Measurements from ENCODE around the gene LMTK2.
"Not testable (repeated sequence)": the region's sequence is repeated elsewhere in the genome, so short reads cannot be mapped to it uniquely, and the experiment has no call there.

Gene LMTK2

DNA sequence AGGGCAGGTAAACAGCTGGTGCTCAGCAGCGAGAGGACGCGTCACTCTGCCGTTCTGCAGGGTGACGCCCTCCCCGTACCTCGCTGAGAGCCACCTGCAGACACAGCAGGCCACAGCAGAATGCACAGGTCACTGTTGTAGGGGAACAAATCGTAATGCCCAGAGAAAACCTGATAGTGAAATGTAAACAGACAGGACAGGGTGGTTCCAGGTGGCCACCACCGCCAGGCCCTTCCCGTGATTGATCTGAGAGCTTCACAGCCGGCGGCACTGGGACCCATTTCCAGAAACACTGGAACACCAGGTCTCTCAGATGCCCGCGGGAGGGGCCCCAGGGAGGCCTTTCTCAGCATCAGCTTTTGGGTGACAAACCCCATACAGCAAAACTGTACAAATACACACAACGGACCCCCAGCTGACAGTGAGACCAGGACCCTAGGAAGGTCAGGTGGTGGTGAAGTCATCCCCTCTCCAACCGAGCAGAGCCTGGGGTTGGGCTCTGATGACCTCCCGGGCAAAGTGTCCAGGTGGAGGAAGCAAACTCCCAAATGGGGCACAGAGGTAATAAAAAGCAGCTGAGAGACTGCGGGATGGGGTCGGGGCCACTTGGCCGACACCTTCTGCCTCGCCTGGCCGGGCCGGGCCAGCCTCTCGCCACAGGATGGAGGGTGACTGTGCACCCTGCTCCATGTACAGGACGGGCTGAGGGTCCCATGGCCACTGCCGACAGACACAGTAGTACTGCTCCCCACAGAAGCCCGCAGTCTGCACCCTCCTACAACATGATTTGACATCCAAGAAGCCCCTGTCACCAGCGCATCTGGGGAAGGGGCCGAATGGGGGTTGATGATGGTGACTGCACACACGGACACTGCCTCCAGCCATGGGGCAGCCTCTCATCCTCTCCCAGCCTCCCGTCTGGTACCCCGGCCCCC, 109.2 kb downstream of the LMTK2 start:
- Histone ChIP-seq H3K9ac (ENCODE audit: low read length) (no peak overlapping the region), H4K20me1 (ENCODE audit: low read depth, low read length) (0 out of 2 replicates have a peak, but pooled peaks cover 5% of the 10 kb centered on the region), H3K27me3 (ENCODE audit: low read length) (no peaks in the 10 kb centered on the region), H3K9me3 (ENCODE audit: insufficient read depth, low read length) (no peaks in the 10 kb centered on the region), H3F3A (ENCODE audit: insufficient read depth) (peaks cover 12% of the 10 kb centered on the region), H3K4me3 (ENCODE audit: insufficient read depth, low read length, poor library complexity, severe bottlenecking) (no peak overlapping the region), H3K79me2 (ENCODE audit: insufficient read depth, low read length) (no peaks in the 10 kb centered on the region), H2AFZ (ENCODE audit: low read depth, low read length, severe bottlenecking) (no peak overlapping the region), H3K27ac (ENCODE audit: low read depth, low read length) (no peak overlapping the region), H3K36me3 (ENCODE audit: low read length) (no peaks in the 10 kb centered on the region), H3K4me2 (ENCODE audit: low read depth, low read length, poor library complexity, severe bottlenecking) (no peak overlapping the region), H3K9me2 (replicated peaks; ENCODE audit: insufficient read depth, low read length) (no peaks in the 10 kb centered on the region)
- no peak for TF ChIP-seq EZH2phosphoT487 (conservative IDR thresholded peaks at IDR 0.05; ENCODE audit: low read length)
- TF ChIP-seq, protein P1, sequence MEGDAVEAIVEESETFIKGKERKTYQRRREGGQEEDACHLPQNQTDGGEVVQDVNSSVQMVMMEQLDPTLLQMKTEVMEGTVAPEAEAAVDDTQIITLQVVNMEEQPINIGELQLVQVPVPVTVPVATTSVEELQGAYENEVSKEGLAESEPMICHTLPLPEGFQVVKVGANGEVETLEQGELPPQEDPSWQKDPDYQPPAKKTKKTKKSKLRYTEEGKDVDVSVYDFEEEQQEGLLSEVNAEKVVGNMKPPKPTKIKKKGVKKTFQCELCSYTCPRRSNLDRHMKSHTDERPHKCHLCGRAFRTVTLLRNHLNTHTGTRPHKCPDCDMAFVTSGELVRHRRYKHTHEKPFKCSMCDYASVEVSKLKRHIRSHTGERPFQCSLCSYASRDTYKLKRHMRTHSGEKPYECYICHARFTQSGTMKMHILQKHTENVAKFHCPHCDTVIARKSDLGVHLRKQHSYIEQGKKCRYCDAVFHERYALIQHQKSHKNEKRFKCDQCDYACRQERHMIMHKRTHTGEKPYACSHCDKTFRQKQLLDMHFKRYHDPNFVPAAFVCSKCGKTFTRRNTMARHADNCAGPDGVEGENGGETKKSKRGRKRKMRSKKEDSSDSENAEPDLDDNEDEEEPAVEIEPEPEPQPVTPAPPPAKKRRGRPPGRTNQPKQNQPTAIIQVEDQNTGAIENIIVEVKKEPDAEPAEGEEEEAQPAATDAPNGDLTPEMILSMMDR (IDR thresholded peaks at IDR 0.05; ENCODE audit: insufficient read depth, low read length, poor library complexity, severe bottlenecking), result no peak

DNA sequence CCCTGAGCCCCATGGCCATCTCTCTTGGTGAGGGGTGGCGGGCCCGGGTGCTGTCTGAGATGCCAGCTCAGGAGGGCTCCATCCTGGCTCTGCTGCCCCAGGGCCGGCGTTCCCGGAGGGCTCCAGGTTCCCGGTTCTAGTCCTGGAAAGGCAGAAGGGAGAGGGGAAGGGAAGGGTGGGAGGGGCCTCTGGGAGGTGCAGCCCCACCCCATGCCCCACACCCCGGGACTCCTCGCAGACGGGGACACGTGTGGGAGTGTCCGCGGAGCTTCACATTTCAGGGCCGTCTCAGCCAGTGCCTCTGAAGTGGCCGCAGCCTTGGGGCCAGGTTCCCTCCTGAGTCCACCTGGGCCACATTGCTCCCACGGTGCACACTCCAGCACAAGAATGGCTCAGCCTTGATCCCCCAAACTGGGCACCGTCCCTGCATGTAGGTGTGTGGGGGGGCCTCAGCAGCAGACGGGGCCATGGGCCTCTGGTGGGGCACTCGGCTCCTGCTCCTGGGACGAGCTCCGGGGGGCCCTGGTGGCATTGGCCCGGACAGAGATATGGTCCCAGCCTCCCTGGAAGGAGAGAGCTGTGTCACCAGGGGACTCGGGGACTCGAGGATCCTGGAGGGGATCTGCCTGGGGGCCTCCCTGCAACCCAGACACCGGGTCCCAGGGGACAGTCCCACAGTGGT, 110.4 kb downstream of the LMTK2 start:
- TF ChIP-seq, protein P1 (IDR thresholded peaks at IDR 0.05; ENCODE audit: insufficient read depth, low read length, poor library complexity, severe bottlenecking), result no peak
- TF ChIP-seq EZH2phosphoT487 (conservative IDR thresholded peaks at IDR 0.05; ENCODE audit: low read length), result no peak
- no peak overlapping the region for H2AFZ ChIP-seq (ENCODE audit: low read depth, low read length, severe bottlenecking)
- no peak overlapping the region for H3K4me3 ChIP-seq (ENCODE audit: insufficient read depth, low read length, poor library complexity, severe bottlenecking)
- H3K4me2 ChIP-seq (ENCODE audit: low read depth, low read length, poor library complexity, severe bottlenecking), result no peak overlapping the region
- H3K9me2 ChIP-seq (replicated peaks; ENCODE audit: insufficient read depth, low read length), result no peaks in the 10 kb centered on the region
- H3K27me3 ChIP-seq (ENCODE audit: low read length), result no peaks in the 10 kb centered on the region
- H3K79me2 ChIP-seq (ENCODE audit: insufficient read depth, low read length), result no peaks in the 10 kb centered on the region
- no peaks in the 10 kb centered on the region for H3K36me3 ChIP-seq (ENCODE audit: low read length)
- no peak overlapping the region for H3K9ac ChIP-seq (ENCODE audit: low read length)
- H3K9me3 ChIP-seq (ENCODE audit: insufficient read depth, low read length), result no peaks in the 10 kb centered on the region
- H3K27ac ChIP-seq (ENCODE audit: low read depth, low read length), result no peak overlapping the region
- H4K20me1 ChIP-seq (ENCODE audit: low read depth, low read length), result 0 out of 2 replicates have a peak, but pooled peaks cover 5% of the 10 kb centered on the region
- H3F3A ChIP-seq (ENCODE audit: insufficient read depth), result peaks cover 12% of the 10 kb centered on the region

DNA sequence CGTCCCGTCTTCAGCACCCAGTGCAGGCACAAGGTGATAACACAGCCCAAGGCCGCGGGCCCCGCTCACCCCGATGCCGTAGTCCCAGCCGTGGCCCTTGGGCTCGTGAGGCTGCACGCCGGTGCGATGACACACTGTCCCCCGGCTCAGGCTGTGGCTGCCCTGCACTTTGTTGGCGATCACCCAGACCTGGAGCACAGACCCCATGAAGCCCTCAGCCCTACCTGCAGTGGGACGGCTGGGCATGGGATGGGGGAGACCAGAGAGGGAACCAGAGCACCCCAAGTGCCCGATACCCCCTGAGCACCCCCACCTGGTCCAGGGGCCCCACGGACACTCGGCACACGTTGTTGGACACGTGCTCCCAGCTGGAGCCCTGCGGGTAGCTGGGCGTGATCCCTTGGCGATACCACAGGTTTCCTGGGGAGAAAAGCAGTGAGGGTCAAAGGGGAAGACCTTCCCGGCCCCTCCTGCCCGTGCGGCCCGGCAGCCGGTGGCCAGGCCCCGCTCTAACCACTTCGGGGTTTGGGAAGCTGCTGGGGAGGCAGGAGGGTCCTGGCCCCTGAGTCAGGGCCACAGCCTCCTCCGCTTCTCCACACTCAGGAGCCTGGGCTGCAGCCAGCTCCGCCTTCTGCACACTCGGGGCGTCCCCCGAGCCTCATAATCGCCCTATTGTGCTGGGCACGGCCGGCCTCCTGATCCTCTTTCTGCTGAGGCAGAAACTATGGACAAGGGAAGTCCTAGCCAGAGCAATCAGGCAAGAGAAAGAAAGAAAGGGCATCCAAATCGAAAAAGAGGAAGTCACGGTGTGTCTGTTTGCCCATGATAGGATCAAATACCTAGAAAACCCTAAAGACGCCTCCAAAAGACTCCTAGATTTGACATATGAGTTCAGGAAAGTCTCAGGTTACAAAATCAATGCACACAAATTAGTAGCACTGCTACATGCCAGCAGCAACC, 111.2 kb downstream of the LMTK2 start:
- no peaks in the 10 kb centered on the region for H3K79me2 ChIP-seq (ENCODE audit: insufficient read depth, low read length)
- no peak for TF ChIP-seq EZH2phosphoT487 (conservative IDR thresholded peaks at IDR 0.05; ENCODE audit: low read length)
- TF ChIP-seq, protein P1 (IDR thresholded peaks at IDR 0.05; ENCODE audit: insufficient read depth, low read length, poor library complexity, severe bottlenecking), result no peak
- no peaks in the 10 kb centered on the region for H3K27me3 ChIP-seq (ENCODE audit: low read length)
- no peaks in the 10 kb centered on the region for H3K9me2 ChIP-seq (replicated peaks; ENCODE audit: insufficient read depth, low read length)
- no peak overlapping the region for H2AFZ ChIP-seq (ENCODE audit: low read depth, low read length, severe bottlenecking)
- 0 out of 2 replicates have a peak, but pooled peaks cover 5% of the 10 kb centered on the region for H4K20me1 ChIP-seq (ENCODE audit: low read depth, low read length)
- no peaks in the 10 kb centered on the region for H3K36me3 ChIP-seq (ENCODE audit: low read length)
- H3F3A ChIP-seq (ENCODE audit: insufficient read depth), result peaks cover 12% of the 10 kb centered on the region
- no peak overlapping the region for H3K4me2 ChIP-seq (ENCODE audit: low read depth, low read length, poor library complexity, severe bottlenecking)
- no peaks in the 10 kb centered on the region for H3K9me3 ChIP-seq (ENCODE audit: insufficient read depth, low read length)
- H3K27ac ChIP-seq (ENCODE audit: low read depth, low read length), result no peak overlapping the region
- H3K4me3 ChIP-seq (ENCODE audit: insufficient read depth, low read length, poor library complexity, severe bottlenecking), result no peak overlapping the region
- H3K9ac ChIP-seq (ENCODE audit: low read length), result no peak overlapping the region

DNA sequence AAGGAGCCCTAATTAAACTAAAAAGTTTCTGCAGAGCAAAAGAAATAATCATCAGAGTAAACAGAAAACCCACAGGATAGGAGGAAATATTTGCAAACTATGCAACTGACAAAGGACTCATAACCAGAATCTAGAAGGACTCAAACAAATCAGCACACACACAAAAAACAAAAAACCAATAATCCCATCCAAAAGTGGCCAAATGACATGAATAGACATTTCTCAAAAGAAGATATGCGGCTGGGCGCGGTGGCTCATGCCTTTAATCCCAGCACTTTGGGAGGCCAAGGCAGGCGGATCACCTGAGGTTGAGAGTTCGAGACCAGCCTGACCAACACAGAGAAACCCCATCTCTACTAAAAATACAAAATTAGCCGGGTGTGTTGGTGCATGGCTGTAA, 112.7 kb downstream of the LMTK2 start:
- H3K9me3 ChIP-seq (ENCODE audit: insufficient read depth, low read length), result not testable (repeated sequence)

More for the DNA sequence above, 112.7 kb downstream of the LMTK2 start:
- H4K20me1 ChIP-seq (ENCODE audit: low read depth, low read length); H3K27ac ChIP-seq (ENCODE audit: low read depth, low read length); H3K4me2 ChIP-seq (ENCODE audit: low read depth, low read length, poor library complexity, severe bottlenecking); H2AFZ ChIP-seq (ENCODE audit: low read depth, low read length, severe bottlenecking); H3K79me2 ChIP-seq (ENCODE audit: insufficient read depth, low read length); H3K4me3 ChIP-seq (ENCODE audit: insufficient read depth, low read length, poor library complexity, severe bottlenecking); H3K36me3 ChIP-seq (ENCODE audit: low read length); H3K9me2 ChIP-seq (replicated peaks; ENCODE audit: insufficient read depth, low read length); H3K27me3 ChIP-seq (ENCODE audit: low read length); H3K9ac ChIP-seq (ENCODE audit: low read length): not testable (repeated sequence)
- H3F3A ChIP-seq (ENCODE audit: insufficient read depth), result peaks cover 12% of the 10 kb centered on the region

All from SU-DHL-6 (cell line).